Adrenal gland (tissue), 12 donors: ENCODE results near the gene UBL5. TPM values are rescaled to one million over a fixed set of nuclear protein-coding genes. Genes with fewer than 3 reads are reported as not detected.

Experiments used
- DNase-seq, 7 donors: peaks; one replicate each; pipeline ENCODE4 v3.0.0-alpha.2; 2019 to 2020
- H3K27ac ChIP-seq, 5 donors: fragments of 200-600 bp; sonication (generic) in 4 of 5; 1 replicate in 3 of 5; 2 replicates in 2 of 5; pipeline versions ENCODE4 v1.5.1 to v1.8.0; 2016 to 2020; ENCODE audit warnings: mild to moderate bottlenecking in 1 of 5
- H3K27me3 ChIP-seq: fragments of 200-600 bp; 2 replicates; pipeline ENCODE4 v1.8.0; 2021
- H3K36me3 ChIP-seq, 2 donors: fragments of 200-600 bp; replicated peaks in 1 of 2; 1 replicate in 1 of 2; 2 replicates in 1 of 2; pipeline versions ENCODE4 v1.5.1 to v1.8.0; 2018 to 2022
- H3K4me1 ChIP-seq, 2 donors: fragments of 200-600 bp; replicated peaks in 1 of 2; 1 replicate in 1 of 2; 2 replicates in 1 of 2; pipeline versions ENCODE4 v1.5.1 to v1.8.0; 2018 to 2021
- H3K4me3 ChIP-seq, 4 donors: fragments of 200-600 bp; sonication (generic) in 3 of 4; one replicate each; pipeline ENCODE4 v1.5.1; 2016 to 2018
- H3K9me3 ChIP-seq, 3 donors: fragments of 200-600 bp; sonication (generic) in 1 of 3; replicated peaks in 1 of 3; 1 replicate in 2 of 3; 2 replicates in 1 of 3; pipeline versions ENCODE4 v1.5.1 to v1.8.0; 2016 to 2021
- POLR2A ChIP-seq, 2 donors: fragments of 450-650 bp; IDR thresholded peaks; one replicate each; pipeline ENCODE4 v1.6.1; 2017; ENCODE audit warnings: antibody characterized with exemption in 2 of 2, mild to moderate bottlenecking in 2 of 2, moderate library complexity in 1 of 2
- WGBS, 4 donors: extraction: QIAGEN DNeasy Blood & Tissue Kit in 2 of 4; methylation state at CpG; one replicate each; pipeline versions ENCODE4 v1.1.5 to v1.1.7; 2013 to 2017; 5-methylcytosine and 5-hydroxymethylcytosine counted together
- intact Hi-C, 2 donors: fragments of 100-400 bp; cut with DNase I; formaldehyde crosslinking; loops; one replicate each; pipeline versions ENCODE4 v1.14.1 to v1.15.0; 2022 to 2023
- polyA plus RNA-seq, 3 donors: library from polyadenylated mRNA; stranded (reverse); fragments of 200-250 nt in 2 of 3; fragments of 350-450 nt in 1 of 3; fragmentation: Illumina TruSeq in 1 of 3; extraction: RNeasy Lipid Tissue Mini Kit (QIAGEN cat#74804) in 1 of 3; gene quantifications; one replicate each; pipeline ENCODE4 v1.2.3, GENCODE V29; 2013 to 2014
- small RNA-seq, 2 donors: library from RNA; depleted of rRNA; stranded (forward); fragments of <200 nt; gene quantifications; one replicate each; pipeline ENCODE3, GENCODE V24; 2016
- total RNA-seq, 9 donors: library from RNA; depleted of rRNA in 4 of 9; stranded (reverse); fragments of >200 nt in 4 of 9; fragments of 120-200 nt in 1 of 9; fragmentation: NEBNext Ultra II Directional in 1 of 9; extraction: Animal tissue kit (Norgen Biotek cat#: 25700) in 1 of 9; gene quantifications; one replicate each; pipeline versions ENCODE4 v1.1.0 to v1.2.4, GENCODE V29; 2013 to 2023
- TF ChIP-seq, protein P1 (sequence below), 6 experiments: fragments of 450-650 bp in 4 of 6; fragments of 200-600 bp in 2 of 6; sonication (generic) in 1 of 6; IDR thresholded peaks; 1 replicate in 5 of 6; 2 replicates in 1 of 6; pipeline versions ENCODE4 v1.5.1 to v1.8.0; 2016 to 2021; ENCODE audit warnings: antibody characterized with exemption in 6 of 6, mild to moderate bottlenecking in 2 of 6, moderate library complexity in 1 of 6
- donor health status: healthy with polysubstance abuse.
- donor health status: Bipolar disorder and iron deficiency.
- donor health status: DM: yes; HTN: yes; CAD: no.
- donor health status: DM: no; HTN: no; CAD: no.
- donor health status: DM: no; HTN: no; CAD: no.
- donor health status: DM: yes; HTN: yes; CAD: no.

UBL5 gene
- total and polyA plus RNA-seq, 12 donors, result 352 to 2,424 (median 513) TPM

DNA sequence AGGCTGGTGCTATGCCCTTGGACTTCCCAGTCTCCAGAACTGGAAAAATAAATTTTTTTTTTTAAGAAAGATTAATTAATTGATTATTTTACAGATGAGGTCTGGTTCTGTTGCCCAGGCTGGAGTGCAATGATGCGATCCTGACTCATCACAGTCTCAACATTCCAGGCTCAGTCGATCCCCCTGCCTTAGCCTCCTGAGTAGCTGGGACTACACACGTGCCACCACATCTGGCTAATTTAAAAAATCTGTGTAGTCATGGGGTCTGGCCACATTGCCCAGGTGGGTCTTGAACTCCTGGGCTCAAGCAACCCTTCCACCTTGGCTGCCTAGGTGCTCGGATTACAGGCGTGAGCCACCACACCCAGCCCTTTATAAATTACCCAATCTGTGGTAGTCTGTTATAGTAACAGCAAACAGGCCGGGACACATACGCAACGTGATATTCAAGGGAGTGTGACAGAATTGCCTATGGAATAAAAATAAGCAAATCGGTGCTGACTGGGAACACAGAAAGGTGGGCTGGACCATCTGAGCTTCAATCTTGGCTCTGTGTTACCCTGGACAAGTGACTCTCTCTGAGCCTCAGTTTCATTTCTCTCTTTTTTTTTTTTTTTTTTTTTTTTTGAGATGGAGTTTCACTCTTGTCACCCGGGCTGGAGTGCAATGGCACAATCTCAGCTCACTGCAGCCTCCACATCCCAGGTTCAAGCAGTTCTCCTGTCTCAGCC is 50.2 kb downstream of the UBL5 start:
- Histone ChIP-seq H3K36me3 (no peaks in the 10 kb centered on the region), H3K4me3 (no peak overlapping the region), H3K9me3 (no peaks in the 10 kb centered on the region), H3K4me1 (no peaks in the 10 kb centered on the region), H3K27ac (no peak overlapping the region), H3K27me3 (no peaks in the 10 kb centered on the region)
- intact Hi-C loops, result no loop called here
- WGBS, 4 donors, result 78 to 95% (median 91%) methylated on average over 10 of the region's 10 CpGs
- no peak for TF ChIP-seq POLR2A (IDR thresholded peaks at IDR 0.05)
- TF ChIP-seq, protein P1, sequence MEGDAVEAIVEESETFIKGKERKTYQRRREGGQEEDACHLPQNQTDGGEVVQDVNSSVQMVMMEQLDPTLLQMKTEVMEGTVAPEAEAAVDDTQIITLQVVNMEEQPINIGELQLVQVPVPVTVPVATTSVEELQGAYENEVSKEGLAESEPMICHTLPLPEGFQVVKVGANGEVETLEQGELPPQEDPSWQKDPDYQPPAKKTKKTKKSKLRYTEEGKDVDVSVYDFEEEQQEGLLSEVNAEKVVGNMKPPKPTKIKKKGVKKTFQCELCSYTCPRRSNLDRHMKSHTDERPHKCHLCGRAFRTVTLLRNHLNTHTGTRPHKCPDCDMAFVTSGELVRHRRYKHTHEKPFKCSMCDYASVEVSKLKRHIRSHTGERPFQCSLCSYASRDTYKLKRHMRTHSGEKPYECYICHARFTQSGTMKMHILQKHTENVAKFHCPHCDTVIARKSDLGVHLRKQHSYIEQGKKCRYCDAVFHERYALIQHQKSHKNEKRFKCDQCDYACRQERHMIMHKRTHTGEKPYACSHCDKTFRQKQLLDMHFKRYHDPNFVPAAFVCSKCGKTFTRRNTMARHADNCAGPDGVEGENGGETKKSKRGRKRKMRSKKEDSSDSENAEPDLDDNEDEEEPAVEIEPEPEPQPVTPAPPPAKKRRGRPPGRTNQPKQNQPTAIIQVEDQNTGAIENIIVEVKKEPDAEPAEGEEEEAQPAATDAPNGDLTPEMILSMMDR (IDR thresholded peaks at IDR 0.05), result no peak
- no peak for DNase-seq

GRCh38 chr19:9878511-9879196 is 50.9 kb downstream of the UBL5 start:
- H3K9me3 ChIP-seq, result no peaks in the 10 kb centered on the region
- H3K36me3 ChIP-seq, result no peaks in the 10 kb centered on the region
- intact Hi-C loops, result no loop called here
- no peaks in the 10 kb centered on the region for H3K4me1 ChIP-seq
- no peak overlapping the region for H3K4me3 ChIP-seq
- H3K27ac ChIP-seq, result no peak overlapping the region
- 76 to 84% (median 82%) methylated on average over 9 to 11 of the region's 11 CpGs for WGBS, 4 donors
- TF ChIP-seq, protein P1 (IDR thresholded peaks at IDR 0.05), result no peak
- TF ChIP-seq POLR2A (IDR thresholded peaks at IDR 0.05), result no peak
- no peaks in the 10 kb centered on the region for H3K27me3 ChIP-seq
- no peak for DNase-seq

Small RNA genes within 50 kb of the gene (small RNA-seq; reads per million reads assigned to genes)
- gene RF00156, result 0 reads per million in 2 donors

Other genes starting within 250 kb of the UBL5 start
- gene ZNF121, start 243.4 kb upstream of the UBL5 start, total RNA-seq, result 10 to 100 TPM in 8 of 9 donors, 1 to 10 TPM in 1; 4.7 to 35.6 (median 25.2) TPM
- gene ZNF121, start 243.4 kb upstream of the UBL5 start, polyA plus RNA-seq, result 10 to 100 TPM in 1 of 3 donors, 1 to 10 TPM in 2; 6.8 to 13.2 (median 7.0) TPM
- 10 to 100 TPM; 17.8 to 57.9 (median 34.6) TPM for gene ZNF561, start 206.7 kb upstream of the UBL5 start, total RNA-seq
- 10 to 100 TPM; 20.1 to 28.9 (median 25.4) TPM for gene ZNF561, start 206.7 kb upstream of the UBL5 start, polyA plus RNA-seq
- 10 to 100 TPM; 17.5 to 35.1 (median 27.4) TPM for gene ZNF562, start 152.8 kb upstream of the UBL5 start, total RNA-seq
- gene ZNF562, start 152.8 kb upstream of the UBL5 start, polyA plus RNA-seq, result 10 to 100 TPM in 1 of 3 donors, 1 to 10 TPM in 2; 3.4 to 16.7 (median 7.3) TPM
- 10 to 100 TPM in 4 of 9 donors, 1 to 10 TPM in 5; 7.1 to 20.3 (median 9.8) TPM for gene ZNF846, start 59.2 kb upstream of the UBL5 start, total RNA-seq
- 10 to 100 TPM in 1 of 3 donors, 1 to 10 TPM in 2; 5.2 to 24.8 (median 7.9) TPM for gene ZNF846, start 59.2 kb upstream of the UBL5 start, polyA plus RNA-seq
- gene FBXL12, start 8.8 kb upstream of the UBL5 start, total RNA-seq, result 10 to 100 TPM; 12.4 to 23.7 (median 20.1) TPM
- gene FBXL12, start 8.8 kb upstream of the UBL5 start, polyA plus RNA-seq, result 10 to 100 TPM in 2 of 3 donors, 1 to 10 TPM in 1; 6.6 to 31.7 (median 30.6) TPM
- gene PIN1, start 7.4 kb downstream of the UBL5 start, total RNA-seq, result 100 to 1,000 TPM in 8 of 9 donors, 10 to 100 TPM in 1; 75.5 to 177 (median 121) TPM
- 10 to 100 TPM; 28.5 to 95.2 (median 94.1) TPM for gene PIN1, start 7.4 kb downstream of the UBL5 start, polyA plus RNA-seq
- 10 to 100 TPM in 8 of 9 donors, 1 to 10 TPM in 1; 2.2 to 76.2 (median 51.5) TPM for gene OLFM2, start 108.6 kb downstream of the UBL5 start, total RNA-seq
- gene OLFM2, start 108.6 kb downstream of the UBL5 start, polyA plus RNA-seq, result 10 to 100 TPM; 35.1 to 57.4 (median 51.4) TPM
- gene COL5A3, start 182.6 kb downstream of the UBL5 start, total RNA-seq, result 10 to 100 TPM in 1 of 9 donors, 1 to 10 TPM in 7, under 1 TPM in 1; 0.61 to 12.4 (median 6.7) TPM
- gene COL5A3, start 182.6 kb downstream of the UBL5 start, polyA plus RNA-seq, result 10 to 100 TPM in 2 of 3 donors, 1 to 10 TPM in 1; 1.5 to 26.2 (median 18.2) TPM
- not detected for gene RDH8, start 185.6 kb downstream of the UBL5 start, total RNA-seq
- gene RDH8, start 185.6 kb downstream of the UBL5 start, polyA plus RNA-seq, result not detected